ENCODE data around the gene TMEM215.

Gene TMEM215

DNA sequence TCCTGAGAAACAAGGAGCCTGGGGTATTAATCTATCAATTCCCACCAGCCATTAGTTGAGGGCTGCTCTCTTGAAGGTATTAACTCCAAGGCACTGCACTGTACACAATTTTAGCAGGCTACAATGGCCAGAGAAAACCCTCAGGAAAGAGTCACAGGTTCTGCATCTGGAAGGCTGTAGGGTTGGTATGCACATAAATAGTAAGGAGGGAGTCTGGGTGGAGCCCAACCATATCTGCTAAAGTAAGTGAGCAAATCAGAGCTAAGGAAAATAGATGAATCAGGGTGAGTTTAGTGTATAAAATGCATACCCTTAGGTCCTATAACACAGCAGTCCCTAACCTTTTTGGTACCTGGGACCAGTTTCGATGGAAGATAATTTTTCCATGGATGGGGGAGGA is 18.2 kb downstream of the TMEM215 start:
- no peak overlapping the region for H3K4me3 ChIP-seq (ENCODE audit: low read length)
- no peak for DNase-seq (ENCODE audit: low read depth)
- TF ChIP-seq CTCF (IDR thresholded peaks at IDR 0.05; ENCODE audit: insufficient read depth, low read depth, low read length, missing control alignments), result no peak

- no peak overlapping the region for H3K4me3 ChIP-seq (ENCODE audit: low read length)
- DNase-seq (ENCODE audit: low read depth), result no peak
- TF ChIP-seq CTCF (IDR thresholded peaks at IDR 0.05; ENCODE audit: insufficient read depth, low read depth, low read length, missing control alignments), result no peak
Observed at GRCh38 chr9:32807217-32807616, 23.9 kb downstream of the TMEM215 start.

DNA sequence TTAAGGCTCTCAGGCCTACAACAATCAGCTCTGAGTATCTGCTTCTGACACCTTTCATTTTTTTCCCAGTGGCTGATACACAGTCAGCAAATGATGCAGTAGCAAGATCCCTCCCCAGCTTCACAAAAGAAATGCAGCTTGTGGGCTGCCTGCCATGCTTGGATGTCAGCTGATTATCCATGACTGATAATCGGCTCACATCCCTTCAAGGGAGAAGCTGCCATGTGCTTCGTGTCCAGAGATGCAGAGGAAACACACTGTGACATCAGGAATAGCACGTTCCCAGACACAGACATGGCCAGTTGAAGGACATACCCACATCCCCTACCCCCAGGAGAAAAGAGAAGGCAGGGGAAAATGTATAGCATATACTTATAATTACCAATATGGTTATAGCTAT is 27.9 kb downstream of the TMEM215 start:
- no peak for DNase-seq (ENCODE audit: low read depth)
- no peak for TF ChIP-seq CTCF (IDR thresholded peaks at IDR 0.05; ENCODE audit: insufficient read depth, low read depth, low read length, missing control alignments)
- no peak overlapping the region for H3K4me3 ChIP-seq (ENCODE audit: low read length)

- no peak for DNase-seq (ENCODE audit: low read depth)
- TF ChIP-seq CTCF (IDR thresholded peaks at IDR 0.05; ENCODE audit: insufficient read depth, low read depth, low read length, missing control alignments), result no peak
- H3K4me3 ChIP-seq (ENCODE audit: low read length), result no peak overlapping the region
Observed at GRCh38 chr9:32820322-32820721, 37.0 kb downstream of the TMEM215 start.

DNA sequence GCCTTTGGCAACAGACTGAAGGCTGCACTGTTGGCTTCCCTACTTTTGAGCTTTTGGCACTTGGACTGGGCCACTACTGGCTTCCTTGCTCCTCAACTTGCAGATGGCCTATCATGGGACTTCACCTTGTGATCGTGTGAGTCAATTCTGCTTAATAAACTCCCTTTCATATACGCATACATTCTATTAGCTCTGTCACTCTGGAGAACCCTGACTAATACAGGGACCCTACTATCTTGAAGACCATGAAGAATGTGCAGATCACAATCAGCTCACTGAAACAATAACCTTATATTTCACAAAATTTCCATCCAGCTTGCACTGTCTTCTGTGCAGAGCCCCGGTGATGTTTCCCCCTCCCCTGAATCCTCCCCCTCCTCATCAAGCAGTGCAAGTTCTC is 39.8 kb downstream of the TMEM215 start:
- H3K4me3 ChIP-seq (ENCODE audit: low read length), result no peak overlapping the region
- no peak for TF ChIP-seq CTCF (IDR thresholded peaks at IDR 0.05; ENCODE audit: insufficient read depth, low read depth, low read length, missing control alignments)
- no peak for DNase-seq (ENCODE audit: low read depth)

GRCh38 chr9:32823551-32823950 is 40.2 kb downstream of the TMEM215 start:
- TF ChIP-seq CTCF (IDR thresholded peaks at IDR 0.05; ENCODE audit: insufficient read depth, low read depth, low read length, missing control alignments), result no peak
- no peak overlapping the region for H3K4me3 ChIP-seq (ENCODE audit: low read length)
- no peak for DNase-seq (ENCODE audit: low read depth)

DNA sequence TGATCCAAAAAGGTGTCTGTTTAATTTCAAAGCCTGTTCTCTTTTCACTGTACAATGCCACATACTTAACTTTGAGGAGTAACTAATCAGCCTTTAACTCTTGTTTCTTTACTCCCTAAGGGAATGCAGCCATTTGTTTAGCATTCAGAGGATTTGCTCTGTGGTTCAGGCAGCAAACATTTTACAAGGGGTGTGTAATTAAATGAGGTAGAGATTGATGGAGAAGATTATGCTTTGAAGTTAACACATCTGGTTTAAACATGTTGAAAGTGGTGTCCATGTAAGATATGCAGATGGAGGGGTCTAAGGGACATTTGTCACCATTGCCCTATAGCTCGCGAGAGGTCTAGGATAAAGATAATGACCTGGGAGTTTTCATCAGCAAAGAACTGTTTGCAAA is 41.9 kb downstream of the TMEM215 start:
- no peak overlapping the region for H3K4me3 ChIP-seq (ENCODE audit: low read length)
- TF ChIP-seq CTCF (IDR thresholded peaks at IDR 0.05; ENCODE audit: insufficient read depth, low read depth, low read length, missing control alignments), result no peak
- DNase-seq (ENCODE audit: low read depth), result no peak

Data from epithelial cell of esophagus (primary cell).